LNCaP clone FGC (cell line): ENCODE data around the gene MCM5.
A peak's percentile ranks its signal among the peaks of the same experiment; 100 is the strongest.
"Not testable (repeated sequence)": the region's sequence is repeated elsewhere in the genome, so short reads cannot be mapped to it uniquely, and the experiment has no call there.

Experiments used
- DNase-seq: peaks from one replicate; pipeline ENCODE4 v3.0.0-alpha.2; 2011; ENCODE audit warnings: low read depth
- H3K4me3 ChIP-seq: 2 replicates; pipeline ENCODE4 v1.5.1; 2011; ENCODE audit warnings: mild to moderate bottlenecking, low read depth, low read length, control low read depth
- CTCF ChIP-seq: IDR thresholded peaks from 2 replicates; pipeline ENCODE4 v1.5.1; 2012; ENCODE audit warnings: mild to moderate bottlenecking; ENCODE audit not compliant: control insufficient read depth, insufficient read depth; ENCODE audit errors: extremely low read depth

Gene MCM5

GRCh38 chr22:35463231-35463933 is 63.4 kb downstream of the MCM5 start:
- no peak for DNase-seq
- TF ChIP-seq CTCF: no peak
- H3K4me3 ChIP-seq: no peak overlapping the region

DNA sequence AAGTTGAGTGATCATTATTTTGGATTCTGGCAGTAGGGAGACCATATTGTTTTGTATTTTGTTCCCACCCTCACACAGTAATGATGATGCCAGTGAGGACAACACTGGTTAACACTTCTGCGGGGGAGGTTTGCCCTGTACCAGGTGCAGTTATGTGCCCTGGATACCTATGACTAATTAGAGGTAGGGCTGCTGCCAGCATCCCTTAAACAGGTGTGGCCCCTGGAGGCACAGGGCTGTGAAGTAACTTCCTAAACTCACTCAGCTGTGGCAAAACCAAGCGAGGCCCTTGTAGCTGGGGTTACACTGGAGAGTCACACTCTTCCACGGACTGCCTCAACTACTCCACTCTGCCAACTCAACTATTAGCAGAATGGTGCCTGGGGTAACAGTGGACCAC is 64.5 kb downstream of the MCM5 start:
- TF ChIP-seq CTCF: no peak
- H3K4me3 ChIP-seq: no peak overlapping the region
- DNase-seq: no peak

DNA sequence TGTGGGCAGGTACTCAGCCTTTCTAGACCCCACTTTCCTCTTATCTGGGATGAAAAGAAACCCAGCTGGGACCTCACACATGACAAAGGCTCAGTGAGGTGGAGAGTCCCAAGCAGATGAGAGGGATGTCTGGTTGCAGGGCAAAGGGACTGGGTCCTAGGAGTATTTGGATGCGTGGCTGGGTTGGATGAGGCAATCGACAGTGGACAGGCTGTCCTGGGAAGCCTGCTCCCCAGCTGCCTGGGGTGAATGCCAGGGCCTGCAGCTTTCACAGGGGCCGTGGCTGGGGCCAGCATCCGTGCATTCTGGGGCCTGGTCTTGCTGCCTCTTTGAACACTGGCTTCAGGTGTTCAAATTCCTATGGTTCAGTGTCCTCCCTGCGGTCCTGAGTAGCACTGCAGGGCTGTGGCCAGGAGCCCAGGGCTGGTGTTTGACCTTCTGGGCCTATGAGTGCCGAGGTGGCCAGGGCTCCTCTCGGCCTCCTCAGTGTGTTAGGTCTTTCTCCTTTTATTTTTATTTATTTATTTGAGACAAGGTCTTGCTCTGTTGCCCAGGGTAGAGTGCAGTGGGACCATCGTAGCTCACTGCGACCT is 65.3 kb downstream of the MCM5 start:
- H3K4me3 ChIP-seq: no peak overlapping the region
- DNase-seq: no peak
- no peak for TF ChIP-seq CTCF

DNA sequence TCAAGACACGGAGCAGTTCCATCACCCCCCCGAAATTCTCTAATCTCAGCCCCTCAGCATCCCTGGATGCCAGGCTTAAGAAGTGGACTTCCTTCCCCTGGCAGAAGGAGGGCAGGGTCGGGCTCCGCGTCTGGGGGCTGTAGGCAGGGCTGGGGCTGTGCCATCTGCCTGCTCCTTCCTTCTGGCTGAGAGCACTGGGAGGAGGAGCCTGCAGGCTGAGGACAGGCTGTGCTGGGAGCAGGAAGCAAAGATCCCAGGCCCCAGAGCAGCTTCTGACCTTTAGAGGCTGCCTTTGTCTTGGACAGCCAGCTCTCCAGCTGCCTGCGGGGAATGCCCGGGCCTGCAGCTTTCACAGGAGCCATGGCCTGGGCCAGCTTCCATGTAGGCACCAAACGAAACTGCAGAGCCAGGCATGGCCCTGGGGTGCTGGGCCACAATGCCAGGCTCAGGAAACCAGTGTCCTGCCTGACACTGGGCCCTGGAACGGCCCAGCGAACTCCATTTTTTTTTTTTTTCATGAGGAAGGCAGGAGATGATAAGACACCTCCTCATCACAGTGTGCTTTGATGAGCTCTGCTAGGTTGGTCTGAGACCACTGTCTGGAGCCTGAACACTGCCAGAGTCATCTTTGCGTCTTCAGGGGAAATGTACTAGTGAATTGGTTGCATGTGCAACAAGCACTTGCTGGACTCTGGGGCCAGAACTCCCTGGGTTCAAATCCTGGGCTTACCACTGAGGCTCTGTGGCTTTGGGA is 67.9 kb downstream of the MCM5 start:
- DNase-seq: peak; percentile 44
- no peak for TF ChIP-seq CTCF
- H3K4me3 ChIP-seq: no peak overlapping the region

DNA sequence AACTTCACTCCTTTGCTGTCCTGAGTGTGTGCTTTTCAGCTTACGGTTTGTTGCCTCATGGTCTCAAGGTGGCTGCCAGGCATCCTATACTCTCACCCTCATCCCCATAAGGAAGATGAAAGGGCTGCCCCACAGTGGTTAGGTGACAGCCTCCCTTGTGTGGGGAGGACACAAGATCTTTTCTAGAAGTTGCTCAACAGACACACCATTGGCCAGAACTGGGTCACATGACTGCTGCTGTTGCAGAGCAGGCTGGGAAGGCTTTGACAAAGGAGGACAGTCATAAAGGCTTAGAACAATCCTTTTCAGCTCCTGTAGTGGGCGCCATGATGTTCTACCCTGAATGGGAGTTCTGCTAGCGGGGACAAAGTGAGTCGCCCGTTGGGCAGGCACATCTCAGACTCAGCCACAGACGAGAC is 71.0 kb downstream of the MCM5 start:
- no peak for TF ChIP-seq CTCF
- no peak for DNase-seq
- no peak overlapping the region for H3K4me3 ChIP-seq

GRCh38 chr22:35471566-35471965 is 71.6 kb downstream of the MCM5 start:
- not testable (repeated sequence) for H3K4me3 ChIP-seq, DNase-seq

DNA sequence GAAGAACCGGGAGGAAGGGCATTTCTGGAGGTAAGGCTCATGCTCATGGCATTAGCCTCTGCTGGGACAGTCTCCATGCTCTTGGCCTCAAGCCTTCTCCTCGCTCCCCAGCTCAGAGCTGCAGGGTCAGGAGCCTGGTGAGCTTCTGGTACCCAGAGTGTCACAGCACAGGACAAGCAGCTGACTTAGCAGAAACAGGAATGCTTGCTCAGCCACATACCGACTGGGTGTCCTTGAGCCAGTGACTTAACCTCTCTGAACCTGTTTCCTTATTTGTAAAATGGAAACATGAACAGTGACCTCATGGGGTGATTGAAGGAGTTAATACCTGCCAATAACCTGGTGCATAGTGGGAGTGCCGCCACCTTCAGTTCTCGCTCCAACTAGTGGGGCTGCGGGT is 72.5 kb downstream of the MCM5 start:
- no peak for DNase-seq
- no peak for TF ChIP-seq CTCF
- no peak overlapping the region for H3K4me3 ChIP-seq
